KOPT-K1 (cell line): ENCODE data around the gene RFC4.
A peak's percentile ranks its signal among the peaks of the same experiment; 100 is the strongest.
"Not testable (repeated sequence)": the region's sequence is repeated elsewhere in the genome, so short reads cannot be mapped to it uniquely, and the experiment has no call there.

Source experiments
- H3K27ac ChIP-seq: fragments of 200-600 bp; sonication (generic); 2 replicates; pipeline ENCODE4 v1.5.1; 2016; ENCODE audit warnings: antibody characterized with exemption, mild to moderate bottlenecking, low read depth, low read length; ENCODE audit not compliant: poor library complexity, severe bottlenecking
- H3K36me3 ChIP-seq: fragments of 200-600 bp; sonication (generic); 2 replicates; pipeline ENCODE4 v1.5.1; 2017; ENCODE audit warnings: antibody characterized with exemption, mild to moderate bottlenecking, low read length, moderate library complexity; ENCODE audit not compliant: insufficient read depth
- H3K9me3 ChIP-seq: fragments of 200-600 bp; sonication (generic); 2 replicates; pipeline ENCODE4 v1.5.1; 2017; ENCODE audit warnings: antibody characterized with exemption, low read length, mild to moderate bottlenecking; ENCODE audit not compliant: insufficient read depth, poor library complexity, severe bottlenecking

Gene RFC4

GRCh38 chr3:186831798-186832197, 25.5 kb upstream of the RFC4 start:
- Histone ChIP-seq H3K36me3 (no peaks in the 10 kb centered on the region), H3K9me3 (no peaks in the 10 kb centered on the region), H3K27ac (no peak overlapping the region)

- Histone ChIP-seq H3K9me3 (no peaks in the 10 kb centered on the region), H3K27ac (no peak overlapping the region), H3K36me3 (no peaks in the 10 kb centered on the region)
Measured at GRCh38 chr3:186828340-186828739, 22.1 kb upstream of the RFC4 start.

- H3K9me3 ChIP-seq = no peaks in the 10 kb centered on the region
- H3K27ac ChIP-seq = peak overlapping the region; percentile 45
- H3K36me3 ChIP-seq = no peaks in the 10 kb centered on the region
Measured at GRCh38 chr3:186826976-186827857, 20.9 kb upstream of the RFC4 start.

DNA sequence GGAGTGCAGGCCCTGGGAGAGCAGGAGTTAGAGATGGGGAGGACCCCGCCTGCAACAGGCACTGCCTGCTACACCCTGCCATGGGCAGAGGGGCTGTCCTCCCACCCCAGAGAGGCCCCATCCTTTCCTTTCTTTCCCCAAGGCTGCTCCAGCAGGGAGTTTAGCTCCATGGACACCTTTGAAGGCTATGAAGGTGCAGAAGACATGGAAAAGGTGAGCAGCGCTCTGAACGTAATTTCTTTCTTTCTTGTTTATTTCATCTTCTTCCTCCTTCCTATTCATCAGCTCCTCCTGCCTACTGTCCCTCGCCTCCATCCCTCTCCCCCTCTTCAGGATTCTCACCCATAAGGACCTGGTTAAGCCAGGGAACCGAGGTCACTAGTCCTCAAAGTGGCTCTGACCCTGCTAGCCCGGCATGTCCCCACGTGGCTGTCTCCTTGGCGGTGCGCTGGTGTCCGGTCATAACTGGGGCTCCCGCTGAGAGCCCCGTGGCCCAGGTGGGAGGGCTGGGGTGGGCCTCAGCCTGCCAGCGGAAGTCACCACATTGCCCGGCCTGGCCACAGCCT, 20.2 kb upstream of the RFC4 start:
- Histone ChIP-seq H3K27ac (no peak overlapping the region), H3K9me3 (no peaks in the 10 kb centered on the region), H3K36me3 (no peaks in the 10 kb centered on the region)

DNA sequence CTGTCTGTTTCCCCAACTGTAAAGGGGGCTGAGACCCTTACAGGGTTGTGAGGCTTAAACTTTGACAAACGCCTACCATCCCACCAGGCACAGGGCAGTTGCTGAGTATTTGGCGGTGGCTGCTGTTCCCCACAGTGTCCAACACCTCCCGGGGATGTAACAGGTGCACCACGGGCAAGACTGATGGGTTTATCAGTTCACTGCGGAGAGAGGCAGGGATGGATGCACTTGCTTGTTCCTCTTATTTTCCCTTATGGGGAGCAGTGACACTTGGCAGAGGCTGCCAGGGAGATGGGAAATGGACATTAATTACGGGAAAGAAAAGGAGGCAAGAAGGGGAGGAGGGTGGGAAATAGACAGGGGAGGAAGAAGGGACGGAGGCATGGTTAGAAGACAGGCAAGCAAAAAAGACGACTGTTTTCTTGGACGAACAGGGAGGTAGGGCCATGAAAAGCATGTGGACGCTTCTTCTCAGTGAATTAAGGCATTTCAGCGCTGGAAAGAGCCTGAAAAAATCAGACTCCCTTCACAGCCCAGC, 19.7 kb upstream of the RFC4 start:
- Histone ChIP-seq H3K9me3 (no peaks in the 10 kb centered on the region), H3K27ac (no peak overlapping the region), H3K36me3 (no peaks in the 10 kb centered on the region)

GRCh38 chr3:186825294-186825821, 19.1 kb upstream of the RFC4 start:
- no peak overlapping the region for H3K27ac ChIP-seq

GRCh38 chr3:186824430-186825139, 18.3 kb upstream of the RFC4 start:
- Histone ChIP-seq H3K27ac (no peak overlapping the region), H3K36me3 (no peaks in the 10 kb centered on the region), H3K9me3 (no peaks in the 10 kb centered on the region)

More at GRCh38 chr3:186825294-186825821, 19.1 kb upstream of the RFC4 start:
- H3K9me3 ChIP-seq = no peaks in the 10 kb centered on the region
- H3K36me3 ChIP-seq = no peaks in the 10 kb centered on the region

GRCh38 chr3:186823386-186823785, 17.1 kb upstream of the RFC4 start:
- H3K9me3 ChIP-seq = no peaks in the 10 kb centered on the region
- no peaks in the 10 kb centered on the region for H3K36me3 ChIP-seq
- no peak overlapping the region for H3K27ac ChIP-seq

DNA sequence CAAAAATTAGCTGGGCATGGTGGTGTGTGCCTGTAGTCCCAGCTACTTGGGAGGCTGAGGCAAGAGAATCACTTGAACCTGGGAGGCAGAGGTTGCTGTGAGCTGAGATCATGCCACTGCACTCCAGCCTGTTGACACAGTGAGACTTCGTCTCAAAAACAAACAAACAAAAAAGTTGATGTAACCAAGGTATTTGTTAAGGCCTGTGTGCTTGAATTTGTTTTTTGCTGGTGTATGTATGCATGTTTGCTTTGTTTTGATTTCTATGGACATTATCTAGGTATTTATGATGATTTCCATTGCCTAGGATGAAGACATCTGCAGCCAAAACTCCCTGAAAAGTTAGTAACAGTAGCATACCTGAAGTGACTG, 16.1 kb upstream of the RFC4 start:
- not testable (repeated sequence) for H3K27ac ChIP-seq, H3K9me3 ChIP-seq, H3K36me3 ChIP-seq

DNA sequence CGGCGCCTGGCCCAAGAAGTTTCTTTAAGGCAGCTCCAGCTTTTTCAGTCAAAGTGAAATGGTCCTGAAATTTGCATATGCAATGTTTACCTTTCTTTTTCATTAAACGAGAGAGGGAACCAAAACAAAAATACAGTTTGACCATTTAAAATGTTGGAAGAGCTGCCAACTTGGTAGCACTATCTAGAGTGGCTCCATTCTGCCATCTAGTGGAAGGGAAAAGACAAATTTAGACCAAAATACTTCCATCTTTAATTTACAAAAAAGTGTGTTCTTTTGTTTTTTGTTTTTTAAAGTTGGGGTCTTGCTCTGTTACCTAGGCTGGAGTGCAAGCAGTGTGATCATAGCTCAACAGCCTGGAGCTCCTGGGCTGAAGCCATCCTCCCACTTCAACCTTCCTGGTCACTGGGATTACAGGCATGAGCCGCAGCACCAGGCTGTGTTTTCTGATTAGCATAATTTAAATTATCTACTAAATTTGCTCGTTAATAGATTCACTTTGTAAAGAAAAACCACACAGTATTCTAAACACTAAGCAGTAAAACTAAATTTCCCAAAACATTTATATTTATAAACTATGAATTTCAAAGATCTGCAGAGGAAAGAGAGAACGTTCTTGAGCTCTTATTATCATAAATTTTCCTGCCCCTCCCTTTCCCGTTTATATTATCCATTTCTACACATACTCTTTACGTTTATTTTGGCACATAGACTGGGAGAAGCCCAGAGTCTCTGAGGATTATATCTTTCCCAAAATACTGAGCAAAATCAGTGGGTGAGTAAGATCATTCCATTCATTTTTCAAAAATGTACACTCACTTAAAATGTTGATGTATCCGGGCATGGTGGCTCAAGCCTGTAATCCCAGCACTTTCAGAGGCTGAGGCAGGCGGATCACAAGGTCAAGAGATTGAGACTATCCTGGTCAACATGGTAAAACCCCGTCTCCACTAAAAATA, 15.4 kb upstream of the RFC4 start:
- H3K27ac ChIP-seq = no peak overlapping the region
- H3K36me3 ChIP-seq = no peaks in the 10 kb centered on the region
- no peaks in the 10 kb centered on the region for H3K9me3 ChIP-seq

DNA sequence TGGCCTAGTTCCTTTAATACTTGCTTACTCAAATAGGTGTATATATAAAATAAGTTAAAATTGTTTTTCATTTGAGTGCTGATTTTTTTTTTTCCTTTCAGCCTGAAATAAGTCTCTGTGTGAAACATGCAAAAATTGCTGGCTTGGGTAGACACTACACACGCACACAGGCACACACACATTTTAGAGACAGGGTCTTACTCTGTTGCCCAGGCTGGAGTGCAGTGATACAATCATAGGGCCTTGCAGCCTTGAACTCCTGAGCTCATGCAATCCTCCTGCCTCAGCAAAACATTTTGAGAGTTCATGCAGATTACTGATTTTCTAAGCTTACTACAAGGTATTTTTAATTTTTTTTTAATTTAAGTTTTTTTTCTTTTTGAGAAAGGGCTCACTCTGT, 12.7 kb upstream of the RFC4 start:
- no peaks in the 10 kb centered on the region for H3K9me3 ChIP-seq
- no peaks in the 10 kb centered on the region for H3K36me3 ChIP-seq
- no peak overlapping the region for H3K27ac ChIP-seq

- Histone ChIP-seq H3K27ac (no peak overlapping the region), H3K9me3 (no peaks in the 10 kb centered on the region), H3K36me3 (no peaks in the 10 kb centered on the region)
Measured at GRCh38 chr3:186818516-186818915, 12.2 kb upstream of the RFC4 start.

DNA sequence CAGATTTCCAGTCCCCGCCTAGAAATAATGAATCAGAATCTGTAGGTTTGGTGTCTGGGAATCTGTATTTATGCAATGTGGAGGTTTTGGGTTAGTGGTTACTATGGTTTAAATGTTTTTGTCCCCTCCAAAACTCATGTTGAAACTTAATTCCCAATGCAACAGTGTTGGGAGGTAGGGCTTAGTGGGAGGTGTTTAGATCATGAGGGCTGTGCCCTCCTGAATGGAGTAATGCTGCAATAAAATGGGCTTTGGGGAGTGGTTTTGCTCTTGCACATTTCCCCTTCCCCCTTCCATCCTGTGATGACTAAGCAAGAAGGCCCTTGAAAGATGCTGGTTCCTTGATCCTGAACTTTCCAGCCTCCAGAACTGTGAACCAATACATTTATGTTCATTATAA, 9.2 kb upstream of the RFC4 start:
- no peaks in the 10 kb centered on the region for H3K36me3 ChIP-seq
- no peak overlapping the region for H3K27ac ChIP-seq
- no peaks in the 10 kb centered on the region for H3K9me3 ChIP-seq

DNA sequence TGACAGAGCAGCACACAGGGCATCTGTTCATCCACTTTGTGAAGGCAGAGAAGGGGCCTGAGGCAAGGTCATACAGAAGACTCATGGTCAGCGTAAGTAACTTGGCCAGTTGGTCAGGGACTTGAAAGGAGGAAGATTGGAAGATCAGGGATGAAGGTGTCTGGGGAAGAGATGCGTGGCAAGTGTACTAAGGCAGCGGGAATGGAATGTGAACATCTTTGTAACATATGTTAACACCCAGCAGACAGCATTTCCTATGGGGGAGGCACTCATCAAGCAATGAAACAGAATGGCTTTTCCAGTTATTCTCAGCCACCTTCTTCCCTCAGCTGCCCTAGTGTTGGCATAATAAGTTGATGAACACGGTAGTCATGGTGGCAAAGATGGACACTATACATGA, 7.8 kb upstream of the RFC4 start:
- Histone ChIP-seq H3K9me3 (no peaks in the 10 kb centered on the region), H3K27ac (no peak overlapping the region), H3K36me3 (no peaks in the 10 kb centered on the region)
